Measurements from ENCODE around the gene PCDHA11.
A peak's percentile ranks its signal among the peaks of the same experiment; 100 is the strongest.
"Not testable (repeated sequence)": the region's sequence is repeated elsewhere in the genome, so short reads cannot be mapped to it uniquely, and the experiment has no call there.

Gene PCDHA11

GRCh38 chr5:140842798-140843733 is 25.7 kb upstream of the PCDHA11 start:
- TF ChIP-seq CTCF (IDR thresholded peaks at IDR 0.05; ENCODE audit: control insufficient read depth, extremely low read depth, insufficient read depth) = no peak
- H3K4me3 ChIP-seq (ENCODE audit: low read depth, low read length) = no peak overlapping the region
- no peak for DNase-seq (ENCODE audit: low read depth)

- not testable (repeated sequence) for H3K4me3 ChIP-seq (ENCODE audit: low read depth, low read length); DNase-seq (ENCODE audit: low read depth)
Measured at GRCh38 chr5:140848139-140849102, 20.3 kb upstream of the PCDHA11 start, which contains the start of gene PCDHA9. Gene PCDHA9 (plus strand): TSS chr5:140848382. CDS start chr5:140848496, 114 bp downstream.

- not testable (repeated sequence) for DNase-seq (ENCODE audit: low read depth); H3K4me3 ChIP-seq (ENCODE audit: low read depth, low read length)
Measured at GRCh38 chr5:140849831-140850634, 18.7 kb upstream of the PCDHA11 start.

- 0 out of 2 replicates have a peak, but pooled peaks have one; percentile 27 for TF ChIP-seq CTCF (IDR thresholded peaks at IDR 0.05; ENCODE audit: control insufficient read depth, extremely low read depth, insufficient read depth)
- no peak for DNase-seq (ENCODE audit: low read depth)
- no peak within 1 kb of the TSS for H3K4me3 ChIP-seq (ENCODE audit: low read depth, low read length)
Measured at GRCh38 chr5:140855772-140856674, 12.7 kb upstream of the PCDHA11 start, which contains the start of gene PCDHA10. Gene PCDHA10 (plus strand): TSS chr5:140855897. CDS start chr5:140856049, 152 bp downstream.

- no peak for TF ChIP-seq CTCF (IDR thresholded peaks at IDR 0.05; ENCODE audit: control insufficient read depth, extremely low read depth, insufficient read depth)
- no peak overlapping the region for H3K4me3 ChIP-seq (ENCODE audit: low read depth, low read length)
- no peak for DNase-seq (ENCODE audit: low read depth)
Measured at GRCh38 chr5:140857177-140857986, 11.4 kb upstream of the PCDHA11 start.

- H3K4me3 ChIP-seq (ENCODE audit: low read depth, low read length) = no peak overlapping the region
- TF ChIP-seq CTCF (IDR thresholded peaks at IDR 0.05; ENCODE audit: control insufficient read depth, extremely low read depth, insufficient read depth) = no peak
- no peak for DNase-seq (ENCODE audit: low read depth)
Measured at GRCh38 chr5:140857987-140858240, 10.8 kb upstream of the PCDHA11 start.

Data from LNCaP clone FGC (cell line).